WTC11 (cell line): Measurements from ENCODE around the gene PAPSS1. TPM values are rescaled to one million over a fixed set of nuclear protein-coding genes. Genes with fewer than 3 reads are reported as not detected.
A peak's percentile ranks its signal among the peaks of the same experiment; 100 is the strongest.

ENCODE experiments used
- ATAC-seq: fragments of 200-7000 bp; cut with Tn5 transposase; 2 replicates; pipeline ENCODE4 v1.10.0; 2021; ENCODE audit warnings: mild to moderate bottlenecking, moderate library complexity
- CTCF ChIA-PET: fragments of 300-600 bp; sonication (Branson Sonifier 250); formaldehyde crosslinking; loops from one replicate; lab custom pipeline; 2021; ENCODE audit warnings: antibody characterized with exemption; lab: Charles Lee
- POLR2A ChIA-PET: fragments of 350-600 bp; sonication (Branson Sonifier 250); formaldehyde crosslinking; loops from one replicate; lab custom pipeline; 2021; ENCODE audit warnings: antibody characterized with exemption; lab: Charles Lee
- DNase-seq: peaks from one replicate; pipeline ENCODE4 v3.0.0; 2021; ENCODE audit warnings: low spot score
- H3K27ac Mint-ChIP-seq: 2 replicates; pipeline ENCODE4 v1.8.0; 2021; ENCODE audit warnings: mixed read lengths
- H3K27me3 Mint-ChIP-seq: 2 replicates; pipeline ENCODE4 v1.8.0; 2021; ENCODE audit warnings: low read depth, mild to moderate bottlenecking, moderate library complexity, mixed read lengths
- H3K36me3 Mint-ChIP-seq: 2 replicates; pipeline ENCODE4 v1.8.0; 2021; ENCODE audit warnings: mixed read lengths
- H3K4me1 Mint-ChIP-seq: 2 replicates; pipeline ENCODE4 v1.8.0; 2022; ENCODE audit warnings: mixed read lengths
- H3K4me3 Mint-ChIP-seq: 2 replicates; pipeline ENCODE4 v1.8.0; 2021; ENCODE audit warnings: mild to moderate bottlenecking, moderate library complexity, mixed read lengths
- H3K9me3 Mint-ChIP-seq: 2 replicates; pipeline ENCODE4 v1.8.0; 2021; ENCODE audit warnings: mixed read lengths
- ATF2 ChIP-seq: sonication (generic); formaldehyde crosslinking; IDR thresholded peaks from 2 replicates; pipeline ENCODE4 v1.8.1; 2022; ENCODE audit warnings: low read depth, missing genetic modification reagents, borderline replicate concordance
- ELF4 ChIP-seq: sonication (generic); formaldehyde crosslinking; IDR thresholded peaks from 2 replicates; pipeline ENCODE4 v1.8.1; 2022; ENCODE audit warnings: low read depth, mild to moderate bottlenecking, moderate library complexity, missing genetic modification reagents
- ETV6 ChIP-seq: sonication (generic); formaldehyde crosslinking; IDR thresholded peaks from 2 replicates; pipeline ENCODE4 v1.8.1; 2022; ENCODE audit warnings: mild to moderate bottlenecking, missing genetic modification reagents
- FOXK1 ChIP-seq: sonication (generic); formaldehyde crosslinking; IDR thresholded peaks from 2 replicates; pipeline ENCODE4 v1.8.0; 2022; ENCODE audit warnings: mild to moderate bottlenecking, moderate library complexity, missing genetic modification reagents
- GTF2I ChIP-seq: fragments of 250-450 bp; sonication (Bioruptor Pico); conservative IDR thresholded peaks from 2 replicates; pipeline ENCODE4 v1.4.0; 2021; ENCODE audit warnings: mild to moderate bottlenecking
- JAZF1 ChIP-seq: fragments of 250-450 bp; sonication (Bioruptor Pico); IDR thresholded peaks from 2 replicates; pipeline ENCODE4 v1.9.0; 2021; ENCODE audit warnings: moderate library complexity, mild to moderate bottlenecking, inconsistent platforms
- JUN ChIP-seq: sonication (generic); formaldehyde crosslinking; IDR thresholded peaks from 2 replicates; pipeline ENCODE4 v1.8.0; 2023; ENCODE audit warnings: mild to moderate bottlenecking, missing genetic modification reagents
- KAT7 ChIP-seq: sonication (generic); formaldehyde crosslinking; IDR thresholded peaks from 2 replicates; pipeline ENCODE4 v1.8.1; 2023; ENCODE audit warnings: missing genetic modification reagents, mild to moderate bottlenecking, borderline replicate concordance
- TP53 ChIP-seq: sonication (generic); formaldehyde crosslinking; IDR thresholded peaks from 2 replicates; pipeline ENCODE4 v1.8.1; 2023; ENCODE audit warnings: mild to moderate bottlenecking, missing genetic modification reagents
- USF1 ChIP-seq: sonication (generic); formaldehyde crosslinking; IDR thresholded peaks from 2 replicates; pipeline ENCODE4 v1.8.0; 2022; ENCODE audit warnings: mild to moderate bottlenecking, missing genetic modification reagents
- USF2 ChIP-seq: sonication (generic); formaldehyde crosslinking; IDR thresholded peaks from 2 replicates; pipeline ENCODE4 v1.8.1; 2023; ENCODE audit warnings: mild to moderate bottlenecking, missing genetic modification reagents, moderate library complexity
- ZBTB43 ChIP-seq: sonication (generic); formaldehyde crosslinking; IDR thresholded peaks from 2 replicates; pipeline ENCODE4 v1.8.1; 2023; ENCODE audit warnings: mild to moderate bottlenecking, missing genetic modification reagents
- ZNF138 ChIP-seq: sonication (generic); formaldehyde crosslinking; conservative IDR thresholded peaks from 2 replicates; pipeline ENCODE4 v1.8.1; 2022; ENCODE audit warnings: mild to moderate bottlenecking, moderate library complexity, missing genetic modification reagents
- ZNF232 ChIP-seq: sonication (generic); formaldehyde crosslinking; IDR thresholded peaks from 2 replicates; pipeline ENCODE4 v1.8.0; 2022; ENCODE audit warnings: mild to moderate bottlenecking, missing genetic modification reagents
- total RNA-seq: library from RNA; stranded (reverse); gene quantifications from 3 replicates; pipeline ENCODE4 v1.2.3, GENCODE V29; 2021
- TF ChIP-seq, protein P1 (sequence below): fragments of 200-600 bp; IDR thresholded peaks from 2 replicates; pipeline ENCODE4 v1.8.0; 2022; ENCODE audit warnings: antibody characterized with exemption
- TF ChIP-seq, protein P2 (sequence below): fragments of 250-450 bp; sonication (Bioruptor Pico); IDR thresholded peaks from 2 replicates; pipeline ENCODE4 v1.9.0; 2021; ENCODE audit warnings: mild to moderate bottlenecking, borderline replicate concordance
- TF ChIP-seq, protein P3 (sequence below): sonication (generic); formaldehyde crosslinking; conservative IDR thresholded peaks from 2 replicates; pipeline ENCODE4 v1.8.1; 2022; ENCODE audit warnings: mild to moderate bottlenecking, missing genetic modification reagents

PAPSS1 gene
- total RNA-seq, 1 experiment from 2014 or later: 62.9 TPM

DNA sequence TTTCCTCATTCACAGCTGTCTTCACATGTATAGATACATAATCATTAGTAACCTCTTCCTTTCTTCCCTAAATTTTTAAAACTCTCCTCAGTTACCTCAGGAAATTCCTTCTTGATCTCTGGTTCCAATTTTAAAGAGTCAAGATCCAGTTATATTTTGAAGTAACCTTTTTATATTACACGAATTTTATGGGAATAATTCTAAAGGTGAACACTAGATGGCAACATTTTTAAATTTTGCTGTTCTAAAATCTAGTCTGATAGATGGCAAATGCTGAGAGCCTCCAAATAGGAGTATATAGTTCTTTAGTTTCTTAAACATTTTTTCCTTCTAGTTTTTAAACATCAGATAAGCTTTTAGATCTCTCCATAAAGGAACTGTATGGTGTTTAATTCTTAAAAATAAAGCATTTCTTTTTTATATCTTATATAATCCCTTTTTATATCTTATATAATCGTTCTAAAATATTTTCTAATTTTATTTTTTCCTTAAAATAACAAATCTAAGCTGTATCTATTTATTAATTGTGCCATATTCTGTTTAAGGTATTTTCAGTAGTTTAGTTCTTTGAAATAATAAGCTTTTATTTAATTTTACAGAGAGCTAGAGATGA lies 37.9 kb upstream of the PAPSS1 start:
- DNase-seq: no peak
- Mint-ChIP-seq H3K4me3 (no peak overlapping the region), H3K27ac (peak overlapping the region; percentile 2), H3K36me3 (peaks cover 18% of the 10 kb centered on the region), H3K27me3 (peaks cover 6% of the 10 kb centered on the region; the same call in 1 of the 2 replicates), H3K9me3 (peaks cover 26% of the 10 kb centered on the region), H3K4me1 (peaks cover 36% of the 10 kb centered on the region)
- POLR2A ChIA-PET: no interaction called here
- no peak for ATAC-seq
- TF ChIP-seq KAT7 (CRISPR knock-in tag) (no peak), ATF2 (no peak), ELF4 (CRISPR knock-in tag) (no peak), ZNF232 (no peak), JUN (no peak), ETV6 (no peak), ZBTB43 (CRISPR knock-in tag) (no peak), GTF2I (CRISPR knock-in tag) (no peak), TP53 (no peak), USF2 (CRISPR knock-in tag) (no peak), ZNF138 (CRISPR knock-in tag) (no peak), USF1 (no peak), JAZF1 (CRISPR knock-in tag) (no peak), FOXK1 (CRISPR knock-in tag) (no peak)
- TF ChIP-seq, protein P1, sequence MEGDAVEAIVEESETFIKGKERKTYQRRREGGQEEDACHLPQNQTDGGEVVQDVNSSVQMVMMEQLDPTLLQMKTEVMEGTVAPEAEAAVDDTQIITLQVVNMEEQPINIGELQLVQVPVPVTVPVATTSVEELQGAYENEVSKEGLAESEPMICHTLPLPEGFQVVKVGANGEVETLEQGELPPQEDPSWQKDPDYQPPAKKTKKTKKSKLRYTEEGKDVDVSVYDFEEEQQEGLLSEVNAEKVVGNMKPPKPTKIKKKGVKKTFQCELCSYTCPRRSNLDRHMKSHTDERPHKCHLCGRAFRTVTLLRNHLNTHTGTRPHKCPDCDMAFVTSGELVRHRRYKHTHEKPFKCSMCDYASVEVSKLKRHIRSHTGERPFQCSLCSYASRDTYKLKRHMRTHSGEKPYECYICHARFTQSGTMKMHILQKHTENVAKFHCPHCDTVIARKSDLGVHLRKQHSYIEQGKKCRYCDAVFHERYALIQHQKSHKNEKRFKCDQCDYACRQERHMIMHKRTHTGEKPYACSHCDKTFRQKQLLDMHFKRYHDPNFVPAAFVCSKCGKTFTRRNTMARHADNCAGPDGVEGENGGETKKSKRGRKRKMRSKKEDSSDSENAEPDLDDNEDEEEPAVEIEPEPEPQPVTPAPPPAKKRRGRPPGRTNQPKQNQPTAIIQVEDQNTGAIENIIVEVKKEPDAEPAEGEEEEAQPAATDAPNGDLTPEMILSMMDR: no peak
- TF ChIP-seq, protein P2, sequence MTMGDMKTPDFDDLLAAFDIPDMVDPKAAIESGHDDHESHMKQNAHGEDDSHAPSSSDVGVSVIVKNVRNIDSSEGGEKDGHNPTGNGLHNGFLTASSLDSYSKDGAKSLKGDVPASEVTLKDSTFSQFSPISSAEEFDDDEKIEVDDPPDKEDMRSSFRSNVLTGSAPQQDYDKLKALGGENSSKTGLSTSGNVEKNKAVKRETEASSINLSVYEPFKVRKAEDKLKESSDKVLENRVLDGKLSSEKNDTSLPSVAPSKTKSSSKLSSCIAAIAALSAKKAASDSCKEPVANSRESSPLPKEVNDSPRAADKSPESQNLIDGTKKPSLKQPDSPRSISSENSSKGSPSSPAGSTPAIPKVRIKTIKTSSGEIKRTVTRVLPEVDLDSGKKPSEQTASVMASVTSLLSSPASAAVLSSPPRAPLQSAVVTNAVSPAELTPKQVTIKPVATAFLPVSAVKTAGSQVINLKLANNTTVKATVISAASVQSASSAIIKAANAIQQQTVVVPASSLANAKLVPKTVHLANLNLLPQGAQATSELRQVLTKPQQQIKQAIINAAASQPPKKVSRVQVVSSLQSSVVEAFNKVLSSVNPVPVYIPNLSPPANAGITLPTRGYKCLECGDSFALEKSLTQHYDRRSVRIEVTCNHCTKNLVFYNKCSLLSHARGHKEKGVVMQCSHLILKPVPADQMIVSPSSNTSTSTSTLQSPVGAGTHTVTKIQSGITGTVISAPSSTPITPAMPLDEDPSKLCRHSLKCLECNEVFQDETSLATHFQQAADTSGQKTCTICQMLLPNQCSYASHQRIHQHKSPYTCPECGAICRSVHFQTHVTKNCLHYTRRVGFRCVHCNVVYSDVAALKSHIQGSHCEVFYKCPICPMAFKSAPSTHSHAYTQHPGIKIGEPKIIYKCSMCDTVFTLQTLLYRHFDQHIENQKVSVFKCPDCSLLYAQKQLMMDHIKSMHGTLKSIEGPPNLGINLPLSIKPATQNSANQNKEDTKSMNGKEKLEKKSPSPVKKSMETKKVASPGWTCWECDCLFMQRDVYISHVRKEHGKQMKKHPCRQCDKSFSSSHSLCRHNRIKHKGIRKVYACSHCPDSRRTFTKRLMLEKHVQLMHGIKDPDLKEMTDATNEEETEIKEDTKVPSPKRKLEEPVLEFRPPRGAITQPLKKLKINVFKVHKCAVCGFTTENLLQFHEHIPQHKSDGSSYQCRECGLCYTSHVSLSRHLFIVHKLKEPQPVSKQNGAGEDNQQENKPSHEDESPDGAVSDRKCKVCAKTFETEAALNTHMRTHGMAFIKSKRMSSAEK (CRISPR knock-in tag): no peak
- TF ChIP-seq, protein P3, sequence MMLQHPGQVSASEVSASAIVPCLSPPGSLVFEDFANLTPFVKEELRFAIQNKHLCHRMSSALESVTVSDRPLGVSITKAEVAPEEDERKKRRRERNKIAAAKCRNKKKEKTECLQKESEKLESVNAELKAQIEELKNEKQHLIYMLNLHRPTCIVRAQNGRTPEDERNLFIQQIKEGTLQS (CRISPR knock-in tag): no peak
- CTCF ChIA-PET: interaction anchor here (0.7 to 1.6 kb wide), 13 partner anchors 10 to 174 kb away, joined by 3 to 9 read pairs (median 4); partner anchors contain the start of gene CYP2U1
